H1 (cell line): ENCODE data around the gene TIMM8A.

ENCODE experiments used
- GABPA ChIP-seq: IDR thresholded peaks from 2 replicates; pipeline ENCODE4 v1.6.1; 2011; ENCODE audit warnings: mild to moderate bottlenecking, low read length, moderate library complexity, borderline replicate concordance; ENCODE audit not compliant: insufficient read depth
- HDAC6 ChIP-seq: IDR thresholded peaks from one replicate; pipeline ENCODE4 v1.7.1; 2012; ENCODE audit warnings: low read depth, mild to moderate bottlenecking, inconsistent platforms, low read length, moderate library complexity
- NANOG ChIP-seq: IDR thresholded peaks from 2 replicates; pipeline ENCODE4 v1.6.1; 2011; ENCODE audit warnings: low read length, low read depth, mild to moderate bottlenecking, inconsistent platforms; ENCODE audit not compliant: insufficient read depth, poor library complexity, severe bottlenecking
- POLR2A ChIP-seq, 2 experiments: IDR thresholded peaks; 1 replicate in 1 of 2; 2 replicates in 1 of 2; pipeline ENCODE4 v1.6.1; 2011; ENCODE audit warnings: low read depth in 2 of 2, low read length in 2 of 2, mild to moderate bottlenecking in 2 of 2; ENCODE audit errors: control extremely low read depth in 1 of 2
- RAD21 ChIP-seq, 2 experiments: IDR thresholded peaks in 1 of 2; conservative IDR thresholded peaks in 1 of 2; 2 replicates each; pipeline ENCODE4 v1.6.1; 2011; ENCODE audit warnings: low read depth in 2 of 2, low read length in 2 of 2, improper control_type of control experiment in 1 of 2, inconsistent platforms in 1 of 2, mild to moderate bottlenecking in 1 of 2, moderate library complexity in 1 of 2
- SP2 ChIP-seq: IDR thresholded peaks from 2 replicates; pipeline ENCODE4 v1.6.1; 2012; ENCODE audit warnings: mild to moderate bottlenecking, low read length, inconsistent platforms
- TF ChIP-seq, protein P1 (sequence below): IDR thresholded peaks from 2 replicates; pipeline ENCODE4 v1.6.1; 2011; ENCODE audit warnings: low read depth, mild to moderate bottlenecking, low read length; ENCODE audit not compliant: insufficient read depth
- TF ChIP-seq, protein P2 (sequence below), 3 experiments: IDR thresholded peaks; 1 replicate in 2 of 3; 2 replicates in 1 of 3; pipeline versions ENCODE4 v1.5.1 to v1.6.1; 2011; ENCODE audit warnings: low read length in 3 of 3, mild to moderate bottlenecking in 3 of 3, inconsistent platforms in 2 of 3, low read depth in 1 of 3, moderate library complexity in 1 of 3; ENCODE audit not compliant: insufficient read depth in 1 of 3; ENCODE audit errors: control extremely low read depth in 1 of 3

DNA sequence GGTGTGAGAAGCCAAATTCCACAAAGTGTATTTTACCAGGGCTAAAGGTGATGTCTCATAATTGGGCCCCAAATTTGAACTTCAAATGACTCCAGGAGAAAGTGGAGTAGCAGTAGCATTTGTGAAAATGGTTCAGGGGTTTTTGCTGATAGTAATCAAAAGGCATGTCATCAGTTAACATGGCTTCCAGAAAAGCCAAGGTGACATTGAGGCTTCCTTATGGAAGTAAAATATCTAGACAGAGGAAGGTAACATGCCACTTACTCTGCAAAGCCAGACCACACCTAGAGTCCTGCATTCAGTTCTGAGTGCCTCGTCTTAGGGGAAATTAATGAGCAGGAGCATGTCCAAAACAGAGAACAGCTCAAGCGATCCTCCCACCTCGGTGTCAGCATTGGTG is 40.1 kb upstream of the TIMM8A start:
- TF ChIP-seq GABPA: no peak
- TF ChIP-seq, protein P1, sequence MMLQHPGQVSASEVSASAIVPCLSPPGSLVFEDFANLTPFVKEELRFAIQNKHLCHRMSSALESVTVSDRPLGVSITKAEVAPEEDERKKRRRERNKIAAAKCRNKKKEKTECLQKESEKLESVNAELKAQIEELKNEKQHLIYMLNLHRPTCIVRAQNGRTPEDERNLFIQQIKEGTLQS: no peak
- no peak for TF ChIP-seq RAD21 (IDR thresholded peaks at IDR 0.05 in 1 of 2, conservative IDR thresholded peaks at IDR 0.05 in 1 of 2; ENCODE audit: low read depth in 2 of 2, low read length in 2 of 2)
- TF ChIP-seq, protein P2, sequence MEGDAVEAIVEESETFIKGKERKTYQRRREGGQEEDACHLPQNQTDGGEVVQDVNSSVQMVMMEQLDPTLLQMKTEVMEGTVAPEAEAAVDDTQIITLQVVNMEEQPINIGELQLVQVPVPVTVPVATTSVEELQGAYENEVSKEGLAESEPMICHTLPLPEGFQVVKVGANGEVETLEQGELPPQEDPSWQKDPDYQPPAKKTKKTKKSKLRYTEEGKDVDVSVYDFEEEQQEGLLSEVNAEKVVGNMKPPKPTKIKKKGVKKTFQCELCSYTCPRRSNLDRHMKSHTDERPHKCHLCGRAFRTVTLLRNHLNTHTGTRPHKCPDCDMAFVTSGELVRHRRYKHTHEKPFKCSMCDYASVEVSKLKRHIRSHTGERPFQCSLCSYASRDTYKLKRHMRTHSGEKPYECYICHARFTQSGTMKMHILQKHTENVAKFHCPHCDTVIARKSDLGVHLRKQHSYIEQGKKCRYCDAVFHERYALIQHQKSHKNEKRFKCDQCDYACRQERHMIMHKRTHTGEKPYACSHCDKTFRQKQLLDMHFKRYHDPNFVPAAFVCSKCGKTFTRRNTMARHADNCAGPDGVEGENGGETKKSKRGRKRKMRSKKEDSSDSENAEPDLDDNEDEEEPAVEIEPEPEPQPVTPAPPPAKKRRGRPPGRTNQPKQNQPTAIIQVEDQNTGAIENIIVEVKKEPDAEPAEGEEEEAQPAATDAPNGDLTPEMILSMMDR (IDR thresholded peaks at IDR 0.05; ENCODE audit: control extremely low read depth in 1 of 3, insufficient read depth in 1 of 3, low read depth in 1 of 3, low read length in 3 of 3): no peak
- TF ChIP-seq HDAC6: no peak
- TF ChIP-seq SP2: no peak
- TF ChIP-seq POLR2A (IDR thresholded peaks at IDR 0.05; ENCODE audit: control extremely low read depth in 1 of 2, low read depth in 2 of 2, low read length in 2 of 2): no peak
- TF ChIP-seq NANOG: no peak
